K562 (cell line): ENCODE results near the gene CTCF. TPM values are rescaled to one million over a fixed set of nuclear protein-coding genes. Genes with fewer than 3 reads are reported as not detected.

Source experiments
- CBX8 ChIP-seq: fragments of 200-600 bp; sonication (generic); IDR thresholded peaks from 2 replicates; pipeline ENCODE4 v1.6.1; 2012; ENCODE audit warnings: borderline replicate concordance, mixed run types, low read depth, mild to moderate bottlenecking, moderate library complexity, mixed read lengths, low read length, control low read depth, inconsistent platforms; ENCODE audit not compliant: poor library complexity, severe bottlenecking; ENCODE audit errors: extremely low read depth
- EZH2 ChIP-seq: IDR thresholded peaks from 2 replicates; pipeline ENCODE4 v1.6.1; 2012; ENCODE audit warnings: low read depth, mild to moderate bottlenecking, inconsistent platforms, low read length, borderline replicate concordance
- HMGN3 ChIP-seq: IDR thresholded peaks from 2 replicates; pipeline ENCODE4 v1.6.1; 2011; ENCODE audit warnings: borderline replicate concordance, low read depth, mild to moderate bottlenecking, mixed read lengths, low read length; ENCODE audit not compliant: insufficient read length; ENCODE audit errors: extremely low read depth
- NCOA2 ChIP-seq, 2 experiments: fragments of 450-650 bp; IDR thresholded peaks; 2 replicates each; pipeline ENCODE4 v1.6.1; 2018; ENCODE audit warnings: mild to moderate bottlenecking in 2 of 2, moderate library complexity in 1 of 2; ENCODE audit not compliant: partially characterized antibody in 2 of 2
- TEAD4 ChIP-seq, 2 experiments: sonication (generic) in 1 of 2; formaldehyde crosslinking in 1 of 2; IDR thresholded peaks; 2 replicates each; pipeline versions ENCODE4 v1.6.1 to v1.8.0; 2012 to 2022; ENCODE audit warnings: borderline replicate concordance in 1 of 2, inconsistent platforms in 1 of 2, low read length in 1 of 2, mild to moderate bottlenecking in 1 of 2, missing genetic modification reagents in 1 of 2
- TRIM24 ChIP-seq, 2 experiments: fragments of 450-650 bp; IDR thresholded peaks; 2 replicates each; pipeline ENCODE4 v1.6.1; 2016
- TRIM28 ChIP-seq: fragments of 450-650 bp; IDR thresholded peaks from 2 replicates; pipeline ENCODE4 v1.6.1; 2017
- ZNF717 ChIP-seq: fragments of 250-450 bp; sonication (Bioruptor Pico); IDR thresholded peaks from 2 replicates; pipeline ENCODE4 v1.5.0; 2021
- polyA plus RNA-seq, 8 experiments: library from polyadenylated mRNA; depleted of rRNA in 4 of 8; stranded (reverse) in 5 of 8; unstranded in 3 of 8; fragments of >200 nt; fragmentation: Nextera tagmentation in 2 of 8; fragmentation: Illumina TruSeq in 1 of 8; extraction: Ambion mirVana in 2 of 8; extraction: Trizol in 1 of 8; gene quantifications; 2 replicates each; pipeline versions ENCODE4 v1.2.1 to v1.2.3, GENCODE V29; 2011 to 2014; ENCODE audit warnings: inconsistent platforms in 1 of 8, missing spikeins in 1 of 8
- total RNA-seq, 7 experiments: library from RNA; depleted of rRNA in 6 of 7; stranded (reverse); fragments of >200 nt in 6 of 7; fragmentation: Illumina TruSeq in 2 of 7; extraction: Trizol in 2 of 7; gene quantifications; 2 replicates each; pipeline versions ENCODE4 v1.2.1 to v1.2.3, GENCODE V29; 2011 to 2021; ENCODE audit warnings: low replicate concordance in 1 of 7
- TF ChIP-seq, protein P1 (sequence below): fragments of 250-450 bp; sonication (Bioruptor Pico); IDR thresholded peaks from 2 replicates; pipeline ENCODE4 v1.5.0; 2022; ENCODE audit warnings: mild to moderate bottlenecking
- TF ChIP-seq, protein P2 (sequence below): IDR thresholded peaks from 3 replicates; pipeline ENCODE4 v1.6.1; 2011; ENCODE audit warnings: borderline replicate concordance, mild to moderate bottlenecking; ENCODE audit not compliant: insufficient read length, insufficient read depth

Gene CTCF
- total and polyA plus RNA-seq, 9 of the 15 experiments (the other 6 are each of a cell fraction or from before 2014, with no cell fraction given), result 7.8 to 49.2 (median 33.9) TPM

GRCh38 chr16:67637625-67638024 is 75.3 kb downstream of the CTCF start (continued):
- TF ChIP-seq HMGN3, result no peak
- TF ChIP-seq TRIM28, result no peak
- no peak for TF ChIP-seq NCOA2 (IDR thresholded peaks at IDR 0.05; ENCODE audit: partially characterized antibody in 2 of 2)
- TF ChIP-seq, protein P1, sequence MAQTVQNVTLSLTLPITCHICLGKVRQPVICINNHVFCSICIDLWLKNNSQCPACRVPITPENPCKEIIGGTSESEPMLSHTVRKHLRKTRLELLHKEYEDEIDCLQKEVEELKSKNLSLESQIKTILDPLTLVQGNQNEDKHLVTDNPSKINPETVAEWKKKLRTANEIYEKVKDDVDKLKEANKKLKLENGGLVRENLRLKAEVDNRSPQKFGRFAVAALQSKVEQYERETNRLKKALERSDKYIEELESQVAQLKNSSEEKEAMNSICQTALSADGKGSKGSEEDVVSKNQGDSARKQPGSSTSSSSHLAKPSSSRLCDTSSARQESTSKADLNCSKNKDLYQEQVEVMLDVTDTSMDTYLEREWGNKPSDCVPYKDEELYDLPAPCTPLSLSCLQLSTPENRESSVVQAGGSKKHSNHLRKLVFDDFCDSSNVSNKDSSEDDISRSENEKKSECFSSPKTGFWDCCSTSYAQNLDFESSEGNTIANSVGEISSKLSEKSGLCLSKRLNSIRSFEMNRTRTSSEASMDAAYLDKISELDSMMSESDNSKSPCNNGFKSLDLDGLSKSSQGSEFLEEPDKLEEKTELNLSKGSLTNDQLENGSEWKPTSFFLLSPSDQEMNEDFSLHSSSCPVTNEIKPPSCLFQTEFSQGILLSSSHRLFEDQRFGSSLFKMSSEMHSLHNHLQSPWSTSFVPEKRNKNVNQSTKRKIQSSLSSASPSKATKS (CRISPR knock-in tag), result no peak
- TF ChIP-seq, protein P2, sequence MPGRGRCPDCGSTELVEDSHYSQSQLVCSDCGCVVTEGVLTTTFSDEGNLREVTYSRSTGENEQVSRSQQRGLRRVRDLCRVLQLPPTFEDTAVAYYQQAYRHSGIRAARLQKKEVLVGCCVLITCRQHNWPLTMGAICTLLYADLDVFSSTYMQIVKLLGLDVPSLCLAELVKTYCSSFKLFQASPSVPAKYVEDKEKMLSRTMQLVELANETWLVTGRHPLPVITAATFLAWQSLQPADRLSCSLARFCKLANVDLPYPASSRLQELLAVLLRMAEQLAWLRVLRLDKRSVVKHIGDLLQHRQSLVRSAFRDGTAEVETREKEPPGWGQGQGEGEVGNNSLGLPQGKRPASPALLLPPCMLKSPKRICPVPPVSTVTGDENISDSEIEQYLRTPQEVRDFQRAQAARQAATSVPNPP, result no peak
- no peak for TF ChIP-seq EZH2
- TF ChIP-seq TRIM24 (IDR thresholded peaks at IDR 0.05), result no peak
- no peak for TF ChIP-seq ZNF717 (CRISPR knock-in tag)
- no peak for TF ChIP-seq CBX8
- TF ChIP-seq TEAD4 (IDR thresholded peaks at IDR 0.05; ENCODE audit: low read length), result no peak
- no peak for TF ChIP-seq TEAD4 (CRISPR knock-in tag; IDR thresholded peaks at IDR 0.05; ENCODE audit: borderline replicate concordance)
